Hematopoietic multipotent progenitor cell treated with erythropoietin and hydrocortisone succinate and interleukin-3 and kit ligand, for 15 days (in vitro differentiated cells): ENCODE measurements around the gene PNMA8B.

Experiments used
- DNase-seq: peaks from one replicate; pipeline ENCODE4 v3.0.0-alpha.2; 2015; ENCODE audit warnings: low spot score

The PNMA8B gene

GRCh38 chr19:46456930-46457329 lies 38.7 kb downstream of the PNMA8B start:
- DNase-seq, result no peak

GRCh38 chr19:46454244-46454643 lies 41.4 kb downstream of the PNMA8B start:
- no peak for DNase-seq

GRCh38 chr19:46453661-46454060 lies 42.0 kb downstream of the PNMA8B start:
- DNase-seq, result no peak

- DNase-seq, result no peak
These were observed 43.5 kb downstream of the PNMA8B start for GRCh38 chr19:46452186-46452585.

- no peak for DNase-seq
These were observed 44.3 kb downstream of the PNMA8B start for GRCh38 chr19:46451352-46451751.

GRCh38 chr19:46450737-46451136 lies 44.9 kb downstream of the PNMA8B start:
- no peak for DNase-seq

- DNase-seq, result no peak
These were observed 46.4 kb downstream of the PNMA8B start for GRCh38 chr19:46449228-46449627.

- no peak for DNase-seq
These were observed 47.1 kb downstream of the PNMA8B start for GRCh38 chr19:46448601-46449000.

GRCh38 chr19:46447824-46448223 lies 47.8 kb downstream of the PNMA8B start:
- no peak for DNase-seq

DNA sequence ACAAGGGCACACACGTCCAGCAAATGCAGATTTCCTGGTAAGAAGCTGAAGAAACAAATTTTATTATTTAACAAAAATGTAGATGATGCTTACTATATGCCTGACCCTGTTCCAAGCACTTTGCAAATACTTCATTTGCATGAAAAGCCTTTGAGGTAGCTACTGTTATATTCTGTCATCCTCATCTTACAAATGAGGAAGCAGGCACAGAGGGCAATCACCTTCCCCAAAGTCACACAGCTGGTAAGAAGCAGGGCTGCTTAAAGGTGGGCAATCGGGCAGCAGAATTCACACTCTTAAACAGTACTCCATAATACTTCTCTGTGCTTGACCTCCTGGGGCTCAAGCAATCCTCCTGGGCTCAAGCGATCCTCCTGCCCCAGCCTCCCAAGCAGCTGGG lies 48.7 kb downstream of the PNMA8B start:
- DNase-seq, result no peak

DNA sequence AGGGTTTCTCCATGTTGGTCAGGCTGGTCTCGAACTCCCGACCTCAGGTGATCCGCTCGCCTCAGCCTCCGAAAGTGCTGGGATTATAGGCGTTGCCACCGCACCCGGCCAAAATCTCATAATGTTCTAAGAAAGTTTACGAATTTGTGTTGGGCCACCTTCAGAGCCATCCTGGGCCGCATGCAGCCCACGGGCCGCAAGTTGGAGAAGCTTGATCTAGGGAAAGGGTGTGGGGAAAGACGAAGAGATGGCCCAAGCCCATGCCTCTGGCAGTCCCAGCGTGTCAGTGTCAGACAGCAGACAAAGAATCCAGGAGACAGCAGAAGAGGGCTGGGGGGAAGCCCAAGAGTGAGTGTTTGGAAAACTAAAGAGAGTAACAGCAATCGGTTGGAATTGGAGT lies 49.6 kb downstream of the PNMA8B start:
- DNase-seq, result no peak

GRCh38 chr19:46442808-46443450 lies 52.7 kb downstream of the PNMA8B start:
- DNase-seq, result no peak

GRCh38 chr19:46441866-46442265 lies 53.8 kb downstream of the PNMA8B start:
- no peak for DNase-seq
